Measurements from ENCODE around the gene MYT1. TPM values are rescaled to one million over a fixed set of nuclear protein-coding genes. Genes with fewer than 3 reads are reported as not detected.

Gene MYT1
- total RNA-seq, 4 donors from 2014 or later = 0.16 to 0.55 TPM; not detected in 2

- intact Hi-C loops (cut with DNase I; ENCODE audit: low total_unique reads) = no loop called here
Measured at GRCh38 chr20:64255361-64256281, 91.4 kb downstream of the MYT1 start, which contains the start of gene PCMTD2. Gene PCMTD2 (plus strand): TSS chr20:64255748. CDS start chr20:64259966, 4,218 bp downstream.

DNA sequence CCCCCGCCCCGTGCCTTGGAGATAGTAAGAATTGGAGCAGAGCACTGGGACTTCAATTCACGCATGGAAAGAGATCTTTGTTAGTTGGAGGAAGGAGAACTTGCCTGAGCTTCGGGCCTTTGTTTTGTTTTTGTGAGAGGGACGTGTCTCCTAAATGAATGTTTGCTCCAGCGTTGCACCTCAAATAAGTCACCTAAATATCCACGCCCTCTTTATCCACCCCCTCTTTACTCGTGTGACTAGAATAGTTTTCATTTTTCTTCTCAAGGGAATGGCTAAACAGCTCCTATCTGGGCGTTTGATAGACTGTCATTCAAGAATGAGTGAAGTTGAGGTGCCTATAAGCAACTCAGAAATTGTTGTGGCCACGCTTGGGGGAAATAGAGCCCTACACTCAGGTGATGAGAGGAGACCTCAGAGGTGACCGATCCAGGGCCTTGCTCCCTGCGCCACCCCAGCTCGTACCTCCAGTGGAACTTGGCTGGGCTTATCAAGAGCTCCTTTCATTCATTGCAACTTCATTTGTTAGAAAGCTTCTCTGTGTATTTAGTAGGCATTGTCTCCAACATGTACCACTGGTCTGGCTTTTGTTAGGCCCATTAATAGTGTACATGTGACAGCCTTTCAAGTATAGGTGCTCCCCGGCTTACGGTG lies 92.2 kb downstream of the MYT1 start:
- Histone ChIP-seq H3K27me3 (no peaks in the 10 kb centered on the region), H3K4me1 (peaks cover 4 to 34% (median 18%) of the 10 kb centered on the region in 4 donors), H3K36me3 (no peaks in the 10 kb centered on the region), H3K9me3 (no peaks in the 10 kb centered on the region), H3K27ac (peak overlapping the region; percentile 85 to 95 (median 91)), H3K4me3 (peak overlapping the region; percentile 78 to 89 (median 87))
- no peak for DNase-seq
- 0 to 25% methylated on average over 1 to 15 of the region's 15 CpGs for WGBS, 2 donors (ENCODE audit: low coverage in 1 of 2)
- TF ChIP-seq CTCF (IDR thresholded peaks at IDR 0.05) = no peak
- no peak for TF ChIP-seq POLR2A (IDR thresholded peaks at IDR 0.05)
- TF ChIP-seq EP300 (IDR thresholded peaks at IDR 0.05; ENCODE audit: low read depth) = no peak
- TF ChIP-seq POLR2AphosphoS5 (IDR thresholded peaks at IDR 0.05) = no peak
- intact Hi-C loops (cut with DNase I; ENCODE audit: low total_unique reads) (no loop called here), in situ Hi-C loops (cut with MboI; ENCODE audit: low pct_ligation_motif_present in 1 of 4, low pct_unique_long_range_greater_than_20kb in 1 of 4, low sequenced_read_pairs in 3 of 4) (no loop called here)

More at GRCh38 chr20:64255361-64256281, 91.4 kb downstream of the MYT1 start, which contains the start of gene PCMTD2:
- Histone ChIP-seq H3K9me3 (no peaks in the 10 kb centered on the region), H3K27me3 (no peaks in the 10 kb centered on the region), H3K4me1 (peaks cover 4 to 26% (median 17%) of the 10 kb centered on the region in 4 donors), H3K27ac (peak within 1 kb of the TSS; percentile 85 to 95 (median 91)), H3K4me3 (peak within 1 kb of the TSS; percentile 78 to 89 (median 87)), H3K36me3 (no peaks in the 10 kb centered on the region)
- WGBS, 2 donors (ENCODE audit: low coverage in 1 of 2) = 0% methylated on average over 55 of the region's 96 CpGs; no CpG with 5 or more reads in 1 of the 2 donors
- in situ Hi-C loops (cut with MboI; ENCODE audit: low pct_ligation_motif_present in 1 of 4, low pct_unique_long_range_greater_than_20kb in 1 of 4, low sequenced_read_pairs in 3 of 4) = no loop called here
- peak; percentile 82 for DNase-seq
- peak in 1 of 3 donors; percentile 76 for TF ChIP-seq POLR2AphosphoS5 (IDR thresholded peaks at IDR 0.05)
- TF ChIP-seq POLR2A (IDR thresholded peaks at IDR 0.05) = peak; percentile 38
- peak in 1 of 5 experiments; percentile 8 for TF ChIP-seq CTCF (IDR thresholded peaks at IDR 0.05)
- TF ChIP-seq EP300 (IDR thresholded peaks at IDR 0.05; ENCODE audit: low read depth) = no peak

GRCh38 chr20:64257107-64257757 lies 93.0 kb downstream of the MYT1 start:
- 91% methylated on average over 6 to 13 of the region's 13 CpGs for WGBS, 2 donors (ENCODE audit: low coverage in 1 of 2)
- TF ChIP-seq CTCF (IDR thresholded peaks at IDR 0.05) (no peak), POLR2A (IDR thresholded peaks at IDR 0.05) (no peak), EP300 (IDR thresholded peaks at IDR 0.05; ENCODE audit: low read depth) (no peak), POLR2AphosphoS5 (IDR thresholded peaks at IDR 0.05) (no peak)
- Histone ChIP-seq H3K27me3 (no peaks in the 10 kb centered on the region), H3K36me3 (no peaks in the 10 kb centered on the region), H3K27ac (no peak overlapping the region), H3K4me3 (no peak overlapping the region), H3K9me3 (no peaks in the 10 kb centered on the region), H3K4me1 (peaks cover 4 to 38% (median 18%) of the 10 kb centered on the region in 4 donors)
- DNase-seq = no peak
- intact Hi-C loops (cut with DNase I; ENCODE audit: low total_unique reads) (no loop called here), in situ Hi-C loops (cut with MboI; ENCODE audit: low pct_ligation_motif_present in 1 of 4, low pct_unique_long_range_greater_than_20kb in 1 of 4, low sequenced_read_pairs in 3 of 4) (no loop called here)
